ENCODE data around the gene SLCO1B3.
A peak's percentile ranks its signal among the peaks of the same experiment; 100 is the strongest.

Gene SLCO1B3

GRCh38 chr12:20885116-20885515, 74.6 kb downstream of the SLCO1B3 start:
- no peak overlapping the region for H3K27ac ChIP-seq
- TF ChIP-seq CTCF (conservative IDR thresholded peaks at IDR 0.05), result no peak

- TF ChIP-seq CTCF (conservative IDR thresholded peaks at IDR 0.05), result no peak
- H3K27ac ChIP-seq, result no peak overlapping the region
Observed at GRCh38 chr12:20885552-20885951, 75.0 kb downstream of the SLCO1B3 start.

- no peak overlapping the region for H3K27ac ChIP-seq
- TF ChIP-seq CTCF (conservative IDR thresholded peaks at IDR 0.05), result no peak
Observed at GRCh38 chr12:20917269-20917668, 106.8 kb downstream of the SLCO1B3 start.

GRCh38 chr12:20917819-20918218, 107.3 kb downstream of the SLCO1B3 start:
- no peak for TF ChIP-seq CTCF (conservative IDR thresholded peaks at IDR 0.05)
- no peak overlapping the region for H3K27ac ChIP-seq

- TF ChIP-seq CTCF (conservative IDR thresholded peaks at IDR 0.05), result no peak
- H3K27ac ChIP-seq, result no peak overlapping the region
Observed at GRCh38 chr12:20931894-20932293, 121.4 kb downstream of the SLCO1B3 start.

- TF ChIP-seq CTCF (conservative IDR thresholded peaks at IDR 0.05), result peak; percentile 84
- no peak overlapping the region for H3K27ac ChIP-seq
Observed at GRCh38 chr12:20946732-20947131, 136.2 kb downstream of the SLCO1B3 start.

GRCh38 chr12:20950248-20950647, 139.7 kb downstream of the SLCO1B3 start:
- H3K27ac ChIP-seq, result no peak overlapping the region
- peak; percentile 85 for TF ChIP-seq CTCF (conservative IDR thresholded peaks at IDR 0.05)

- H3K27ac ChIP-seq, result peak overlapping the region; percentile 91
- no peak for TF ChIP-seq CTCF (conservative IDR thresholded peaks at IDR 0.05)
Observed at GRCh38 chr12:20963303-20963702, 152.8 kb downstream of the SLCO1B3 start.
